Cortex of kidney (tissue), 1 donor: ENCODE results near the gene PEF1.
"Not testable (repeated sequence)": the region's sequence is repeated elsewhere in the genome, so short reads cannot be mapped to it uniquely, and the experiment has no call there.

Experiments
- DNase-seq: peaks from one replicate; lab custom pipeline; 2025; lab: John Stamatoyannopoulos, UW

PEF1 gene

GRCh38 chr1:31609514-31610118, 35.1 kb downstream of the PEF1 start:
- DNase-seq = no peak

GRCh38 chr1:31607360-31607759, 37.3 kb downstream of the PEF1 start:
- no peak for DNase-seq

- no peak for DNase-seq
These were observed 38.7 kb downstream of the PEF1 start for GRCh38 chr1:31605908-31606427.

GRCh38 chr1:31602081-31602480, 42.6 kb downstream of the PEF1 start:
- DNase-seq = no peak

GRCh38 chr1:31600641-31601040, 44.0 kb downstream of the PEF1 start:
- DNase-seq = no peak

- no peak for DNase-seq
These were observed 45.7 kb downstream of the PEF1 start for GRCh38 chr1:31598980-31599379.

GRCh38 chr1:31596737-31597097, 48.0 kb downstream of the PEF1 start:
- DNase-seq = no peak

- no peak for DNase-seq
These were observed 48.6 kb downstream of the PEF1 start for GRCh38 chr1:31595836-31596736.

GRCh38 chr1:31593770-31594632, 50.7 kb downstream of the PEF1 start:
- DNase-seq = no peak

- no peak for DNase-seq
These were observed 51.5 kb downstream of the PEF1 start for GRCh38 chr1:31593136-31593665.

GRCh38 chr1:31592132-31592531, 52.5 kb downstream of the PEF1 start:
- DNase-seq = no peak

GRCh38 chr1:31591425-31592093, 53.1 kb downstream of the PEF1 start:
- DNase-seq = no peak

- DNase-seq = no peak
These were observed 55.7 kb downstream of the PEF1 start for GRCh38 chr1:31588751-31589515.

GRCh38 chr1:31587720-31588423, 56.8 kb downstream of the PEF1 start:
- no peak for DNase-seq

- DNase-seq = not testable (repeated sequence)
These were observed 57.4 kb downstream of the PEF1 start for GRCh38 chr1:31587328-31587699.

GRCh38 chr1:31586376-31587327, 58.0 kb downstream of the PEF1 start:
- DNase-seq = no peak

GRCh38 chr1:31585736-31586365, 58.8 kb downstream of the PEF1 start:
- no peak for DNase-seq
